Fibroblast of skin of left biceps (primary cell): ENCODE measurements around the gene ADARB2.
"Not testable (repeated sequence)": the region's sequence is repeated elsewhere in the genome, so short reads cannot be mapped to it uniquely, and the experiment has no call there.

ENCODE experiments used
- DNase-seq, 2 experiments: peaks; one replicate each; pipeline ENCODE4 v3.0.0-alpha.2; 2013; ENCODE audit warnings: low read depth in 2 of 2

ADARB2 gene

GRCh38 chr10:1178506-1178905 lies 558.8 kb downstream of the ADARB2 start:
- no peak for DNase-seq

- DNase-seq, result no peak
Measured at GRCh38 chr10:1177936-1178335, 559.4 kb downstream of the ADARB2 start.

DNA sequence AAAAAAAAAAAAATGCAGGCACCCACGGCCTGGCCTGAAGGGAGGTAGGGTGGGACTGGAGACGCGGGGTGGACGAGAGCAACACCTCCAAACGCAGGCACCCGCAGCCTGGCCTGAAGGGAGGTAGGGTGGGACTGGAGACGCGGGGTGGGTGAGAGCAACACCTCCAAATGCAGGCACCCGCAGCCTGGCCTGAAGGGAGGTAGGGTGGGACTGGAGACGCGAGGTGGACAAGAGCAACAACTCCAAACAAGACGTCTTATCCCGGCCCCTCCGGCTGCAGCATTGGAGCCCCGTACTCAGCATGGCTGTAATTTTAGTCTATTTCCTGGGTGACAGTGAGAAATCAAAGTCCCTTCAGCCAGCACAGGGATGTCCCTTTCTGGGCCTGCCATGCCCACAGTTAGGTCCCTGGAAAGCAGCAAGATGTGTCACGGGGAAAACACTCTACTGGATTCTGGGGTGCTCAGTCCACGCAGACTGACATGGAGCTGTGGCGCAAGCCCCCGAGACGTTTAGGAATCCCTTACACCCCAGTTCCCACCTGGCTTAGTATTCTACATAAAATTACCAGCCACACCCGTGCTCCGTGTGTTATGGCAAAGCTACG lies 561.3 kb downstream of the ADARB2 start:
- no peak for DNase-seq

- DNase-seq, result no peak
Measured at GRCh38 chr10:1174022-1174421, 563.3 kb downstream of the ADARB2 start.

GRCh38 chr10:1173091-1173490 lies 564.2 kb downstream of the ADARB2 start:
- no peak for DNase-seq

- DNase-seq, result no peak
Measured at GRCh38 chr10:1172256-1172984, 564.9 kb downstream of the ADARB2 start.

GRCh38 chr10:1171586-1171985 lies 565.7 kb downstream of the ADARB2 start:
- DNase-seq, result no peak

DNA sequence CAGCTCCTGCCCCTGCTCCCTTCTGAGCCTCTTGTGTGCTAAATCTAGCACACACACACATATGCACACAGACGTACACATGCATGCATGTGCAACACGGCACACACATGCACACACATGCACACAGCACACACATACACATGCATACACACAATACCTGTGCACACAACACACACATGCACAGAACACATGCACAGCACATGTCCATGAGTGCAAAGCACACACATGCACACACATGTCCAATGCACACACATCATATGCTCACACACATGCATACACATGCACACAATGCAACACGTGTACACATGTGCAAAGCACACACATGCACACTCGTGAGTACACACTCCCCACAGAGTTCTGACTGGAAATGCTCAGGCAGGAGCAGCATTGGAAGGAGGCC lies 566.1 kb downstream of the ADARB2 start:
- no peak for DNase-seq

GRCh38 chr10:1170867-1171180 lies 566.5 kb downstream of the ADARB2 start:
- DNase-seq, result no peak

GRCh38 chr10:1169981-1170866 lies 567.1 kb downstream of the ADARB2 start:
- DNase-seq, result no peak

- DNase-seq, result no peak
Measured at GRCh38 chr10:1169186-1169885, 568.0 kb downstream of the ADARB2 start.

- DNase-seq, result no peak
Measured at GRCh38 chr10:1168763-1169162, 568.6 kb downstream of the ADARB2 start.

DNA sequence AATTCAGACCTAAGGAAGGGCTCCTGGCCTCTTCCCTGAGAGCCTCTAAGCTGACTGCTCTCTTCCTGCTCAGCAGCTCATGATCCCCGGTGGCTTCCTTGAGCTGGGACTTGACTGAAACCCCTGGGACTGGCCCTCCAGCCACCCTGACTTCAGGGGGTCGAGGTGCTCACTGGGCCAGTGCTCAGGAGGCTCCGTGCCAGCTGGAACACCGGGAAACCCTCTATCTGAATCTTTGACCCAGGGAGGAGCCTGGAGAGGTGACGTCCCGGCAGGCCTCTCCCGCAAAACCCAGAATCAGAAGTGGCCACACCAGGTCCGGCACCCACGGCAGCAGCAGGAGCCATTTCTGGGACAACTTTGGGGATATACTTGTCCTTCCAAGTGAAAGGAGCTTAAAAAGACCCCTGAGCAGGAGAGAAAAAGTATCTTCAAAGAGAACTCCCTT lies 570.5 kb downstream of the ADARB2 start:
- DNase-seq, result no peak

DNA sequence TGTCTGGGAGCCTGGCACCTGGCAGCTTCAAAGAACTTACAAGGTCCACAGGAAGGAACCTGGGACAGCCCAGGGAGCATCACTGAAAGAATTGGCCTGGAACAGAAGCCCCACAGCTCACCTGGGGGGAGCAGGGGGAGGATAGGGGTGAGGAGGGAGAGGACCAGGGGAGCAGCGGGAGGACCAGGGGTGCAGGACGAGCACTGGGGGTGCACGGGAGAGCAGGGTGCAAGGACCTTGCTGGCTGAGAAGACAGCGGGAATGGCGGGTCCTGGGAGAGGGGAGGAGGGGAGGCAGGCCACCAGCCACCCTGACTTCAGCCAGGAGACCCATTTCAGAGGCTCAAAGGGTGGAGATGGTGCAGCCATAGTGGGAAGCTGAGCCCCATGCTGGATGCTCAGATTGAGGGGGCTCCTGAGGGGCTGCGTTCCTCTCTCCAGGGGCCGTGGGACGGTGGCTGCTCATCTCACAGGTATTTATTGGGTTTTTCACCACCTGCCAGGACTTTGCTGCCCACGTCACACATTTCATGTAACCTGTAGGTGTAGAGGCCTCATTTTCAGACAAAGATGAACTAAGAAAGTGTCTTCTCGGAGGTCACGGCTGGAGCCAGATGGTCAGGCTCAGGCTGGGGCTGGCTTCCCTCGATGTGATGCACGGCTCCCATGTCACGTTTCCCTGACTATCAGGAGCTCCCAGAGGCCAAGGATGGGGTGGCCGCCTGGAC lies 571.1 kb downstream of the ADARB2 start:
- no peak for DNase-seq

- no peak for DNase-seq
Measured at GRCh38 chr10:1163831-1164230, 573.5 kb downstream of the ADARB2 start.

DNA sequence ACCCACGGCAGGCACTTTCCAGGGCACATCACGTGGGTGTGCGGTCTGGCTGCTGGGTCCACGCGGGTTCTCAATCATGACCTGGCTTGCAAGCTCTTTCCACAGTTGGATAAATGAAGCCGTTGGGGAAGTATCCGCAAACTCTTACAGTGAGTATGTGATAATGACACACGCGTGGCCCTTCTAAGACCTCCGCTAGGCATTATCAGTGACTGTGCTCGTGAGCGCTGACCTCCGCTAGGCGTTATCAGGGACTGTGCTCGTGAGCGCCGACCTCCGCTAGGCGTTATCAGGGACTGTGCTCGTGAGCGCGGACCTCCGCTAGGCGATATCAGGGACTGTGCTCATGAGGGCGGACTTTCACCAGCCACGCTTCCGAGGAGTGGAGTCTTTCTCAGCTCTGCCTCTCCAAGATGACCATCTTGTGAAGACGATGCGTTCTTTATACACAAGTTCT lies 574.1 kb downstream of the ADARB2 start:
- no peak for DNase-seq

DNA sequence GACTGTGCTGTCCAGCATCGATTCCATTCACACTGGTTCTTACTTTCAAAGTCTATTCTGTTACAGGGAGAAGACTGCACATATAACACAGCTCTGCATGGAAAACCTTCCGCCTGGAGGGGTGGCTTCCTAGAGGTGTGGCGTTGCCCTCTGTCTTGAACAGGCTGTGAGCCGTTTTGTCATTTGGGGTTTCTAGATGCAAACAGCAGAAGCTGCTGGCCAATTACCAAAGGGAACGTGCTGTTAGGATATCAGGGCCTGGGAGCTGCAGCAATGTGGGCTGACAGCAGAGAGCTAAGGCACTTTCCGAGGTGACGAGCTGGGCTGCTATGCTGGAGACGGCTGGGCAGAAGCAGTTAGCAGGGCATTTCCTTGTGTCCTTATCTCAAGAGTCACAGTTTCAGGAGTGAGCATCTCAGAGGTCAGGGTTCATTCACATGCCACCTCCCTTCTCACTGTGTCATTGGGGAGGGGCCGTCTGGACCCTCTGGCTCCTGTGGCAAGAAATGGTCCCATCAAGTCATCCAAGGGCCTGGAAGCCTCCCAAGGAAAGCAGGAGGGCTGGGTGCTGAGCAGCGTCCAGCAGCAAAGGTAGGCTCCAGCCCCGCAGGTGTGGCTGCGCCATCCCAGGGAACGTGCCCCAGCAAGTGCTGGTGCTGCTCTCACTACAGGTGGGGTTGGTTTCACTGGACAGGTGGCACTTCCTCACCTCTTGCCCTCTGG lies 574.7 kb downstream of the ADARB2 start:
- no peak for DNase-seq

DNA sequence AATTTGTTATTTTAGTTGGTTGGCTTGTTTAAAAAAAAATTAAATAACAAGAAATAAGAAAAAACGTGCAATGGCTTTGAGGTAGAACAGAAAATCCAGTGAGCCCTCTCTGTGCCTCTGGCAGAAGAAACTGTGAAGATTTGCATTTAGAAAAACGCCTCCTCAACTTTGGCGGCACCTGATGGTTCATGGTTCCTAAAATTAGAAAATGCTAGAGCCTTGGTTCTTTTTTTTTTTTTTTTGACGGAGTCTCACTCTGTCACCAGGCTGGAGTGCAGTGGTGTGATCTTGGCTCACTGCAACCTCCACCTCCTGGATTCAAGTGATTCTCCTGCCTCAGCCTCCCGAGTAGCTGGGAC lies 576.0 kb downstream of the ADARB2 start:
- not testable (repeated sequence) for DNase-seq

- DNase-seq, result no peak
Measured at GRCh38 chr10:1160561-1161314, 576.6 kb downstream of the ADARB2 start.
